GM12891 (cell line): Measurements from ENCODE around the gene INPP4A.

Source experiments
- PAX5 ChIP-seq: IDR thresholded peaks from 2 replicates; pipeline ENCODE4 v1.6.1; 2011; ENCODE audit warnings: low read length, moderate library complexity, mild to moderate bottlenecking; ENCODE audit not compliant: insufficient read depth, severe bottlenecking
- POLR2A ChIP-seq: IDR thresholded peaks from 2 replicates; pipeline ENCODE4 v1.6.1; 2011; ENCODE audit warnings: low read depth, low read length, control low read depth
- POLR2AphosphoS5 ChIP-seq: IDR thresholded peaks from 2 replicates; pipeline ENCODE4 v1.6.1; 2011; ENCODE audit warnings: low read depth, low read length, control low read depth
- TAF1 ChIP-seq: IDR thresholded peaks from 2 replicates; pipeline ENCODE4 v1.6.1; 2011; ENCODE audit warnings: low read depth, low read length, control low read depth

DNA sequence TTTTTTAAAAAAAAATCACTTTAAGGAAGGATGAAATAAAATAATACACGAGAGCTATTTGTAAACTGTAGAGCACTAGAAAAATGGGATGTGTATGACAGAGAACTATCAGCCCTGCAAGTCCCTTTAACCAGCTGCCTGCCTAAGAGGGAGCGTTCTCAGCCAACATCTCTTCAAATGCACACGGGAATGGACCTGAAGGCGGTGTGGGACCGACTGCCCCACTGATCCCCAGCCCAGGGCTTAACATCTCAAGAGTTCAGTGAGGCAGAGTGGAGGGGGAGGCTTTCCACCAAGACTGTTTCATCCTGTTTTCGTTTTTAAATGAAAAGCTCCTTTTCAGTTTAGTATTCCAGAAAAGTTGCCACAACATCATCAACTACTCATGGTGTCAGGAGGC is 2.2 kb downstream of the INPP4A start:
- TF ChIP-seq POLR2A (no peak), POLR2AphosphoS5 (no peak), PAX5 (no peak), TAF1 (no peak)
